ENCODE results near the gene MTMR2.

DNA sequence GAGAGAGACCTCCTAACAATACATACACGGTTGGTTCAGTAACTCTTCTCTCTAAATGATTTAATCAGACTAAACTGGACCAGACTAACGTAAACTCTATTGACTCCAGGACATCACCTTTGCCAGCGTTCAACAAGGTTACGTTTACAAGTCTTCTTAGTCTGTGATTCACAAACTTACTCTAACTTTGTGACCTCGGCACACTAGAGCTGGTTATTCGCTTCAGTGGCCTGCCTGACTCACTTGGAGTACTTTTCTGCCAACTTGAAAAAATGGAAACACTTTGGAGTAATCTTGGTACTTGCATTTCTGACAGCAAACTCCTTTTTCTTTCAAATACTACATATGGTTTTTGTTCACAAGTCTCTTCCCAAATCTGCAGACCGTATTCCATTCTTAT, 26.2 kb downstream of the MTMR2 start:
- TF ChIP-seq, protein P1, sequence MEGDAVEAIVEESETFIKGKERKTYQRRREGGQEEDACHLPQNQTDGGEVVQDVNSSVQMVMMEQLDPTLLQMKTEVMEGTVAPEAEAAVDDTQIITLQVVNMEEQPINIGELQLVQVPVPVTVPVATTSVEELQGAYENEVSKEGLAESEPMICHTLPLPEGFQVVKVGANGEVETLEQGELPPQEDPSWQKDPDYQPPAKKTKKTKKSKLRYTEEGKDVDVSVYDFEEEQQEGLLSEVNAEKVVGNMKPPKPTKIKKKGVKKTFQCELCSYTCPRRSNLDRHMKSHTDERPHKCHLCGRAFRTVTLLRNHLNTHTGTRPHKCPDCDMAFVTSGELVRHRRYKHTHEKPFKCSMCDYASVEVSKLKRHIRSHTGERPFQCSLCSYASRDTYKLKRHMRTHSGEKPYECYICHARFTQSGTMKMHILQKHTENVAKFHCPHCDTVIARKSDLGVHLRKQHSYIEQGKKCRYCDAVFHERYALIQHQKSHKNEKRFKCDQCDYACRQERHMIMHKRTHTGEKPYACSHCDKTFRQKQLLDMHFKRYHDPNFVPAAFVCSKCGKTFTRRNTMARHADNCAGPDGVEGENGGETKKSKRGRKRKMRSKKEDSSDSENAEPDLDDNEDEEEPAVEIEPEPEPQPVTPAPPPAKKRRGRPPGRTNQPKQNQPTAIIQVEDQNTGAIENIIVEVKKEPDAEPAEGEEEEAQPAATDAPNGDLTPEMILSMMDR (conservative IDR thresholded peaks at IDR 0.05; ENCODE audit: low read depth in 2 of 2) = no peak
- TF ChIP-seq, protein P2, sequence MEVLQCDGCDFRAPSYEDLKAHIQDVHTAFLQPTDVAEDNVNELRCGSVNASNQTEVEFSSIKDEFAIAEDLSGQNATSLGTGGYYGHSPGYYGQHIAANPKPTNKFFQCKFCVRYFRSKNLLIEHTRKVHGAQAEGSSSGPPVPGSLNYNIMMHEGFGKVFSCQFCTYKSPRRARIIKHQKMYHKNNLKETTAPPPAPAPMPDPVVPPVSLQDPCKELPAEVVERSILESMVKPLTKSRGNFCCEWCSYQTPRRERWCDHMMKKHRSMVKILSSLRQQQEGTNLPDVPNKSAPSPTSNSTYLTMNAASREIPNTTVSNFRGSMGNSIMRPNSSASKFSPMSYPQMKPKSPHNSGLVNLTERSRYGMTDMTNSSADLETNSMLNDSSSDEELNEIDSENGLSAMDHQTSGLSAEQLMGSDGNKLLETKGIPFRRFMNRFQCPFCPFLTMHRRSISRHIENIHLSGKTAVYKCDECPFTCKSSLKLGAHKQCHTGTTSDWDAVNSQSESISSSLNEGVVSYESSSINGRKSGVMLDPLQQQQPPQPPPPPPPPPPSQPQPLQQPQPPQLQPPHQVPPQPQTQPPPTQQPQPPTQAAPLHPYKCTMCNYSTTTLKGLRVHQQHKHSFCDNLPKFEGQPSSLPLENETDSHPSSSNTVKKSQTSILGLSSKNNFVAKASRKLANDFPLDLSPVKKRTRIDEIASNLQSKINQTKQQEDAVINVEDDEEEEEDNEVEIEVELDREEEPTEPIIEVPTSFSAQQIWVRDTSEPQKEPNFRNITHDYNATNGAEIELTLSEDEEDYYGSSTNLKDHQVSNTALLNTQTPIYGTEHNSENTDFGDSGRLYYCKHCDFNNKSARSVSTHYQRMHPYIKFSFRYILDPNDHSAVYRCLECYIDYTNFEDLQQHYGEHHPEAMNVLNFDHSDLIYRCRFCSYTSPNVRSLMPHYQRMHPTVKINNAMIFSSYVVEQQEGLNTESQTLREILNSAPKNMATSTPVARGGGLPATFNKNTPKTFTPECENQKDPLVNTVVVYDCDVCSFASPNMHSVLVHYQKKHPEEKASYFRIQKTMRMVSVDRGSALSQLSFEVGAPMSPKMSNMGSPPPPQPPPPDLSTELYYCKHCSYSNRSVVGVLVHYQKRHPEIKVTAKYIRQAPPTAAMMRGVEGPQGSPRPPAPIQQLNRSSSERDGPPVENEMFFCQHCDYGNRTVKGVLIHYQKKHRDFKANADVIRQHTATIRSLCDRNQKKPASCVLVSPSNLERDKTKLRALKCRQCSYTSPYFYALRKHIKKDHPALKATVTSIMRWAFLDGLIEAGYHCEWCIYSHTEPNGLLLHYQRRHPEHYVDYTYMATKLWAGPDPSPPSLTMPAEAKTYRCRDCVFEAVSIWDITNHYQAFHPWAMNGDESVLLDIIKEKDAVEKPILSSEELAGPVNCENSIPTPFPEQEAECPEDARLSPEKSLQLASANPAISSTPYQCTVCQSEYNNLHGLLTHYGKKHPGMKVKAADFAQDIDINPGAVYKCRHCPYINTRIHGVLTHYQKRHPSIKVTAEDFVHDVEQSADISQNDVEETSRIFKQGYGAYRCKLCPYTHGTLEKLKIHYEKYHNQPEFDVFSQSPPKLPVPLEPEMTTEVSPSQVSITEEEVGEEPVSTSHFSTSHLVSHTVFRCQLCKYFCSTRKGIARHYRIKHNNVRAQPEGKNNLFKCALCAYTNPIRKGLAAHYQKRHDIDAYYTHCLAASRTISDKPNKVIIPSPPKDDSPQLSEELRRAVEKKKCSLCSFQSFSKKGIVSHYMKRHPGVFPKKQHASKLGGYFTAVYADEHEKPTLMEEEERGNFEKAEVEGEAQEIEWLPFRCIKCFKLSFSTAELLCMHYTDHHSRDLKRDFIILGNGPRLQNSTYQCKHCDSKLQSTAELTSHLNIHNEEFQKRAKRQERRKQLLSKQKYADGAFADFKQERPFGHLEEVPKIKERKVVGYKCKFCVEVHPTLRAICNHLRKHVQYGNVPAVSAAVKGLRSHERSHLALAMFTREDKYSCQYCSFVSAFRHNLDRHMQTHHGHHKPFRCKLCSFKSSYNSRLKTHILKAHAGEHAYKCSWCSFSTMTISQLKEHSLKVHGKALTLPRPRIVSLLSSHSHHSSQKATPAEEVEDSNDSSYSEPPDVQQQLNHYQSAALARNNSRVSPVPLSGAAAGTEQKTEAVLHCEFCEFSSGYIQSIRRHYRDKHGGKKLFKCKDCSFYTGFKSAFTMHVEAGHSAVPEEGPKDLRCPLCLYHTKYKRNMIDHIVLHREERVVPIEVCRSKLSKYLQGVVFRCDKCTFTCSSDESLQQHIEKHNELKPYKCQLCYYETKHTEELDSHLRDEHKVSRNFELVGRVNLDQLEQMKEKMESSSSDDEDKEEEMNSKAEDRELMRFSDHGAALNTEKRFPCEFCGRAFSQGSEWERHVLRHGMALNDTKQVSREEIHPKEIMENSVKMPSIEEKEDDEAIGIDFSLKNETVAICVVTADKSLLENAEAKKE (CRISPR knock-in tag; IDR thresholded peaks at IDR 0.05) = no peak
- TF ChIP-seq POLR2AphosphoS5 (IDR thresholded peaks at IDR 0.05; ENCODE audit: low read depth) = no peak
- TF ChIP-seq ZNF114 (CRISPR knock-in tag; IDR thresholded peaks at IDR 0.05) = no peak
- TF ChIP-seq EZH2 (IDR thresholded peaks at IDR 0.05; ENCODE audit: low read depth, unreplicated experiment) = no peak

All from GM23338 (cell line).